GM18907 (cell line): ENCODE measurements around the gene RRAS2.
"Not testable (repeated sequence)": the region's sequence is repeated elsewhere in the genome, so short reads cannot be mapped to it uniquely, and the experiment has no call there.

ENCODE experiments used
- ATAC-seq: cut with Tn5 transposase; IDR thresholded peaks from one replicate; pipeline ENCODE4 v1.9.1; 2021; ENCODE audit warnings: mild to moderate bottlenecking, moderate library complexity; ENCODE audit not compliant: unreplicated experiment

RRAS2 gene

DNA sequence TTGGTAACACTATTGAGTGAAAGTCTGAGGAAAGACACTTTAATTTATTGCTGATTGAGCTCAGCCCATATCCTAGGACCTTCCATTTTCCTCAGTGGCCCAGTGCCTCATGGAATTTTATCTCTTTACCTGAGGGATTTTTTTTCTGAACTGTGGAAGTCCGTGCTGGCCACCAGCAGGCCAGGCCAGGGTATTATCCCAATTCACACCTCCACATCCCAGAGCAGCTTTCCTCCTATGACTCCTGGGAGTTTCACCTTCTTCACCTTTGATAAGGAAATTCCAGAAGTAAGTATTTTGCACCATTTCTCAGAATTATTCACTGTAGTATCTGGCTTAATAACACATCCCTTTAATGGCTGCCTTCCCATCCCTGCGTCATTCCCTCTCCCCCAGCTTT, 13.0 kb upstream of the RRAS2 start:
- no peak for ATAC-seq

DNA sequence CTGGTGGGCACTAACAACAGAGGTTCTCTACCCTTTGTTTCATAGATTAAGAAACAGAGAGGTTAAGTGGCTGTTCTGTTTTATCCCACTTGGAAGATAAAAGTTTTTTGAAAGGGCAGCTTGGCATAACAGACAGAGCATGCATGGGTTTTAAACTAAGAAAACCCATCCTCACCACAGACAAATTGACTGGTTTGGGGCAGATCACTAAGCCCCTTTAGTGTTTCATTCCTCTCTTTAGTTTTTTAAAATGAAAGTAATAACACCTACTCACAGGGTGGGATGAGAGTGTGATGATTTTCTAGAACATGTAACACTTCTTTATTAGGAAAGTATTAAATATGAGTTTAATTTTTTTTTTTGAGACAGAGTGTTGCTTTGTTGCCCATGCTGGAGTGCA, 12.3 kb upstream of the RRAS2 start:
- ATAC-seq, result no peak

DNA sequence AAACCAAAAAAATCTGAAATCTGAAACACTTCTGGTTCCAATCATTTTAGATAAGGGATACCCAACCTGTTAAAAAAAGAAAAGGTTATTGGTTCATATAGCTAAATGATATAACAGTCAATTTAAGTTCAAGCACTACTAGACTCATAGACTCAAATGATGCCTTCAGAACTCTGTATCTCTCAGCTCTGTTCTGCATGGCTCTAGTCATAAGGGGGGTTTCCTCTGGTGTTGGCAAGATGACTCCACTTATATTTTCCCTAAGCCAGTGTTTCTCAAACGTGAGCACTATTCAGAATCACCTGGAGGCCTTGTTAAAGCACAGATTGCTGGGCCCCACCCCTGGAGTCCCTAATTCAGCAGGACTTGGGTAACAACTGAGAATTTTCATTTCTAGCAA, 11.5 kb upstream of the RRAS2 start:
- ATAC-seq, result peak; percentile 59

DNA sequence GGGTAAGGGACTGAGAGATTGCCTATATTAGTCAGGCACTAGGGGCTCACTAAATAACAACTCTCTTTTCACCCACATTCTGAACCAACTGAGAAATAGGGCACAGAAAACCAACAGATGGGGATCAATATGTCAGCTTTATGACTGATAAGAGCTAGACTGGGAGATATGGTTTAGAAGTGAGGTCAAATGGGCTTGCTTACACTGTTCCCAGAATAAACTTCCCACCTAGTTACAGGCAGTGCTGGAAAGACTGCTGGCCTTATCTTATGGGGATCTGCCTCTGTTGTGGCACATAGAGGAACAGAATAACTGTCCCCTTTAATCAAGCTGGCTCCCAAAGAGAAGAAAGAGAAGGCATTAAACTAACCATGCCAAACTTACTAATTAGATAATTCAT, 10.6 kb upstream of the RRAS2 start:
- ATAC-seq, result no peak

DNA sequence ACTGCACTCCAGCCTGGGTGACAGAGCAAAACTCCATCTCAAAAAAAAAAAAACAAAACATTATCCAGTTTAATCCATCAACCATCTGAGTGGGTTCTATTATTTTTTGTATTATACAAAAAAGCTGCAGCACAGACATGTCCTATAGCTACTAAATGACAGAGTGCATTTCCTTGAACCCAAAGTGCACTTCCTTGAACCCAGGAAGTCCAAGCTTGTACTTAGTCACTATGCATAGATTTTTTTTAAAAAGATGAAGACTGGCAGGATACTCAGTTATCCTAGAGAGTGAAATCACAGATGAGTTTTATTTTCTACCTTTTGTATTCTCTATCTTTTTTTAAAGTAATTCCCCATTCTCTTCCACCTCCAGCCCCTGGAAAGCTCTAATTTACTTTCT, 8.0 kb upstream of the RRAS2 start:
- no peak for ATAC-seq

DNA sequence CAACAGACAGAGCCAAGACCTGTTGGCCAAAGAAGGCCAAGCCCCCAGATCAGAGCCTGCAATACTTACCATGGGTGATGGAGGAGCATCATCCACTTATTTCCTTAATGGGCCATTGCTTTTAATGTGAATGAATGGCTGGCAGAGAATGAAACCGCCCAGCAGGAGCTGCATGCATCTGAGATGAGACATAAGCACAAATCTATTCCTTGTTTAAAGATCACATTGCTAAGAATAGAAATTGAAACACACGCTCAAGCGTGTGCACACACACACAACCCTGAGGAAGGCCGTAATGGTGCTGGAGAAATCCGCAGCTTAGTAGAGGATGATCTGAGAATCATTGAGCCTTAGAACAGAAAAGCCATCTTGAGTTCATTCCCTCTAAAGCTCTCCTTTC, 5.3 kb upstream of the RRAS2 start:
- no peak for ATAC-seq

DNA sequence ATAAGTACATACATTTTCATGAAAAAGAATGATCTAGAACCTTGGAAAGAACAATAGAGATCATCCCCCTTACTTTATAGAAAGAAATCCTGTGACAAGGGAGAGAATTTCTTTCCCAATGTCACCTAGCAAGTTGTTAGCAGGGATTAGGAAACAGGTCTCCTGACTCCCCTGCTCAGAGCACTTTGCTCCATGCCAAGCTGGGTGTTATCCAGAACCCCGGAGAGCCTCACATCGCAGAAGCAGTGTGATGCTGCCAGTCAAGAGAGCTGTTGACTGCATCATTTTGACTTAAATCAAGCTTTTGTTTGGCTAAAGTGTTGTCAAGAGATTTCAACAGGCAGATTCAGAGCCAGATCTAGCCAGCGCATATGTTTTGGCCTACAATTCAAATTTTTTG, 3.6 kb upstream of the RRAS2 start:
- no peak for ATAC-seq

DNA sequence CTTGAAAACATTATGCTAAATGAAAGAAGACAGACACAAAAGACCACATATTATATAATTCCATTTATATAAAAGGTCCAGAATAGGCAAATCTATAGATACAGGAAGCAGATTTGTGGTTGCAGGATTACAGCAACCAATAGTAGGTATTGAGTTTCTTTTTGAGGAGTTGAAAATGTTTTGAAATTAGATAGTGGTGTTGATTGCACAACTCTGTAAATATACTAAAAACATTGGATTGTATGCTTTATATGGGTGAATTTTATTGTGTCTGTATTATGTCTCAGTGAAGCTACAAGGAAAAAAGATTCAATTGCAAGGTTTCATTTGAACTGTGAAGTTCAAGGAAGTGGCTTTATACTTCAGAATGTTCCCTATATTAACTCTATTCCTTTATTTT, 3.0 kb upstream of the RRAS2 start:
- ATAC-seq, result no peak

DNA sequence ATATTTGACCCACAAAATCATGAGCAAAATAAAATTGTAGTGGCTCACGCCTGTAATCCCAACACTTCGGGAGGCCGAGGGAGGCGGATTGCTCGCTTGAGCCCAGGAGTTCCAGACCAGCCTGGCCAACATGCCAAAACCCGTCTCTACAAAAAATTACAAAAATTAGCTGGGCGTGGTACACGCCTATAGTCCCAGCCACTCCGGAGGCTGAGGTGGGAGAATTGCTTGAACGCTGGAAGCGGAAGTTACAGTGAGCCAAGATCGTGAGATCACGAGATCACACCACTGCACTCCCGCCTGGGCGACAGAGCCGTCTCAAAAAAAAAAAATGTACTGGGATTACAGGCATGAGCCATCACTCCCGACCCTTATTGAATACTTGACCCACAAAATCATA, 2.0 kb upstream of the RRAS2 start:
- no peak for ATAC-seq

DNA sequence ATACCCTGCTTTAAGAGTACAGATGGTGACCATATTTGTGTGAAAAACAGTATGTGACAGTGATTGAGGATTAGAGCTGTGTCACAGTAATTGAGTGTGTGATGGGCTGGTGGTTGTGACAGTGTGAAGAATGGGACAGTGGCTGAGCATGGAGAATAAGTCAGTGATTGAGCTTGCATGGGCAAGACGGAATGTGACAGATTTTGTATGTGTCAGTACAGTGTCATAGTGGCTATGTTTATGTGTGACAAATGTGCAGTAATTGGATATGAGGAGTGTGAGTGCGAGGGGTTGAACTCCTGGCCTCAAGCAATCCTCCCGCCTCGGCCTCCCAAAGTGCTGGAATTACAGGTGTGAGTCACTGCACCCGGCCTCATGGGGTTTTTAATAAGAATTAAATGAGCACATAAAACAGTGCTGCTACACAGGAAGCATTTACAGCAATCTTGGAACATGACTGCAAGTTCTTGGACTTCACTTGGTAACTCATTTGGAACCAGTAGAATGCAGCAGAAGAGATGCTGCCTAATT, 583 bp upstream of the RRAS2 start:
- no peak for ATAC-seq

DNA sequence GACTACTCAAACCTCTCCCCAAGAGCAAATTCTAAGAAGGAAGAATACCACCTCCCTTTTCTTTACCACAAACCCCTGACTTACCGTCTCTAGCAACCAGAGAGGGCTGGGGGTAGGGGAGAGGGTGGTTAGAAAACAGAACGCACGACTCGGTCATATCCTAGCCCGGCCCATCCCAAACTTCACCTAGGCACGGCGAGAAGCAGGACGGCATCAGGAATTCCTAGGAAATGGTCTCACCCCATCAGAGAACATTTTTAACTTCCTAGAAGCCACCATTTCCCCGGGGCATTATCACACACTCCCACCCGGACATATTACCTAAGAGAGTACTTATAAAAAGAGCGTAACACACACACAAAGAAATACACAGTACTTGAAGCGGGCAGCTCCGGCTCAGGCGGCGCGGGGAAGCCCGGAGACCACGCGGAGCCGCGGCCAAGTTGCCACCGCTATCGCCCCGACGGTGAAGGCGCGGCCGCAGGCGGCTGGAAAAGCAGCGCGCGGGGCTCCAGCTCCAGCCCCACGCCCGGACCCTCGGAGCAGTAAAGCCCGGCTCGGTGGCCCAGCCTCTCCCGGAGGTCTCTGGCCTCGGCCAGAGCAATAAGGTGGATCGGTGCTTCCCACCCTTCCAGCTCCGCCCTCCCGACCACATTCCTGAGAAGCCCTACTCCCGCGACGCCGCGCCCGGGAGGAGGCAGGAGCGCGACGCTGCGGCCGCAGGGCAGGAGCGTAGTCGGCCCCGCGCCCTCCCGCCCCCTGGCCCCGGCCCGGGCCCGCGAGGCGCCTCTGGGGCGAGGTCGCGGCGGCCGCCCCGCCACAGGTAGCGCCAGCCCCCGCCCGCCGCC, 878 bp downstream of the RRAS2 start:
- ATAC-seq, result peak; percentile 49

DNA sequence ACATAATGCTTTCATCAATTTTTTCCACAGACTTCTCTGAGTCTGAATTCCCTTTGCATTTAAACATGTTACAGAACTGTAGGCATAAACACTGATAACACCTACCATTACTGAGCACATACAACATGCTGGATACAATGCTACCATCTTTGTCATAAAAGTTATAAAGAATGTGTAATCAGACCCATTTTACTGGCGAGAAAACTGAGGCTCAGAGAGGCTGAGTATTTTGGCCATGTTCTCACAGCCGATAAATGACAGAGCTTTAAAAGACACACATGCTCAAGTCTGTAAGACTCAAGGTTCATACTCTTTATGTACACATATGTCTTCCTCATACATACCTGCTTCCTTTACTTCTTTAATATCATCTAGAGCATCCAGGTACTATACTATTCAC, 2.6 kb downstream of the RRAS2 start:
- no peak for ATAC-seq

DNA sequence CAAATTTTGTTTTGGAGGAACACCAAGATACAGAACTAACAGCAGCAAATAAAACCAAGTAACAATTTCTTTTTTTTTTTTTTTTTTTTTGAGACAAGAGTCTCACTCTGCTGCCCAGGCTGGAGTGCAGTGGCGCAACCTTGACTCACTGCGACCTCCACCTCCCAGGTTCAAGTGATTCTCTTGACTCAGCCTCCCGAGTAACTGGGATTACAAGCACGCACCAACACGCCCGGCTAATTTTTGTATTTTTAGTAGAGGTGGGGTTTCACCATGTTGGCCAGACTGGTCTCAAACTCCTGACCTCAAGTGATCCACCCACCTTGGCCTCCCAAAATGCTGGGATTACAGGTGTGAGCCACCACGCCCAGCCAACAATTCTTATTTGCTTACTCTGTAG, 4.4 kb downstream of the RRAS2 start:
- not testable (repeated sequence) for ATAC-seq

DNA sequence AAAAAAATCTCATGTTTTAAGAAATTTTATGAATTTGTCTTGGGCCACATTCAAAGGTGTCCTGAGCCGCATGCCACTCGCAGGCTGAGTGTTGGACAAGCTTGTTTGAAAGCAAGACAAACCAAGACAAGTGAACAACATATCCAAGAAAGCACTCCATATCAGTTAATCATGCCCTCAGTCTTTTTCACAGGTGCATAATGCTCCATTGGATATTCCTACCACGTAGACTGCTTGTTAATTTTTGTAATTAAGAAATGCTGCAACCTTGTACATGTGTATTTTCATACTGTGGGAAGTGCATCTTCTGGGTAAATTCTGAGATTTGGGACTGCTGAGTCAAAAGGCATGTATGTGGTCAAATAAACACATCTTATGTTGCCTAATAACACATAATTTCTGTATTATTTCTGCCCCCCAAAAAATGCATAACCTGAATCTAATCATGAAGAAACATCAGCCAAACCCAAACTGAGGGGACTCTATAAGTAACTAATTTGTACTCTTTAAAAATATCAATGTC, 8.2 kb downstream of the RRAS2 start:
- no peak for ATAC-seq

DNA sequence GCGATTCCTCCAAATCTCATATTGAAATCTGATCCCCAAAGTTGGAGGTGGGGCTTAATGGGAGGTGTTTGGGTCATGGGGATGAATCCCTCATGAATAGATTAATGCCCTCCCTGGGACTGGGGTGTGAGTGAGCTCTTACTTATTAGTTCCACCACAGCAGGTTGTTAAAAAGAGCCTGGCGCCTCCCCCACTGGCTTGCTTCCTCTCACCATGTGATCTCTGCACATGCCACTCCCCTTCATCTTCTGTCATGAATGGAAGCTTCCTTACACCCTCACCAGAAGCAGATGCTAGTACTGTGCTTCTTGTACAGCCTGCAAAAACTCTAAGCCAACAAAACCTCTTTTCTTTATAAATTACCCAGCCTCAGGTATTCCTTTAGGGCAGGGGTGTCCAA, 8.8 kb downstream of the RRAS2 start:
- no peak for ATAC-seq

DNA sequence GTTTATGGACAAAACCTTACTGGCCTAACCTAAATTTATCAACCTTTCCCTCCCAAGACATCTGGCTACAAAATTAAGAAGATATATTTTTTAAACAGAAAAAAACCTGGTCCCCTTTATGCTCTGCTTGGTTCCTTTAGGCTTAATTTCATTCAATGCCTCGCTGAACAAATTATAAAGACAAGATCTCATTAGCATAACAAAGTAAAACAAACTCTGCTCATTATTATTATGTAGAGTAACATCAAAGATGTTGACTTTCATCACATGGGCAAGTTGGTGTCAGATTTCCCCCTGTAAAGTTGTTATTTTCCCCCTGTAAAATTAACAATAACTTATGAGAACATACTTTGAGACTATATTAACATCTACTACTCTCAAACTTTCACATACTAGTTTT, 11.0 kb downstream of the RRAS2 start:
- ATAC-seq, result no peak

DNA sequence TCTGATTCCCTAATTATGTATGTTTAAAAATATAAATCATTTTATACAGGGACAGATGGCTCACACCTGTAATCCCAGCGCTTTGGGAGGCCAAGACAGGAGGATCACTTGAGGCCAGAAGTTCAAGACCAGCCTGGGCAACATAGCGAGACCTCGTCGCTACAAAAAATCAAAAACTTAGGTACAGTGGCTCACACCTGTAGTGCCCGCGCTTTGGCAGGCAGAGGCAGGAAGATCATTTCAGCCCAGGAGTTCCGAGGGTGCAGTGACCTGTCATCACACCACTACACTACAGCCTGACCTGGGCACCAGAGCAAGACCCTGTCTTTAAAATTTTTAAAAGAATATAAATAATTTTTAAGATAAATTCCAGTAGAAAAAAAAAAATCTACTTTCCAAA, 11.5 kb downstream of the RRAS2 start:
- no peak for ATAC-seq

DNA sequence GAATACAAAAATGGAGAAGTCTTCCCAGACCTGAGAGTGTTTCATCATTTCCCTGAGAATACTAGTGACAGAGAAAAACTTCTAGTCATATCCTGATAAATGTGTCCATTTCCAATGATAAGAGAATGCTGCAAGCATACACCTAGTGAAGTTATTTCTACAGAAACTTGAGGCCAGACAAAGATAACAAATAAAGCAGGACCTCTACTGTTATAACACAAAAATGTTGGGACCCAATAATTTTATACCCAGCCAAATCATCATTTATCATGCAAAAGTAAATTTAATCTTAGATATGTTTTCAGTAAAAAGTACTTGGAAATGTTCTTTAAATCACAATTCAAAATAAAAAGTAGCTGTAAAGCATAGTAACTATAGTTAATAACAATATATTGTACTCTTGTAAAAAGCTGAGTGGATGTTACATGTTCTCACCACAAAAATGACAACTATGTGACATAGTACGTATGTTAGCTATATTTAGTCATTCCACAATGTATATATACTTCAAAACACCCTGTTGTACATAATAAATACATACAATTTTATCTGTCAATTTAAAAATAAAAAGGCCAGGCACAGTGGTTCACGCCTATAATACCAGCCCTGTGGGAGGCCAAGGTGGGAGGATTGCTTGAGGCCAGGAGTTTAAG, 12.6 kb downstream of the RRAS2 start:
- ATAC-seq, result no peak

DNA sequence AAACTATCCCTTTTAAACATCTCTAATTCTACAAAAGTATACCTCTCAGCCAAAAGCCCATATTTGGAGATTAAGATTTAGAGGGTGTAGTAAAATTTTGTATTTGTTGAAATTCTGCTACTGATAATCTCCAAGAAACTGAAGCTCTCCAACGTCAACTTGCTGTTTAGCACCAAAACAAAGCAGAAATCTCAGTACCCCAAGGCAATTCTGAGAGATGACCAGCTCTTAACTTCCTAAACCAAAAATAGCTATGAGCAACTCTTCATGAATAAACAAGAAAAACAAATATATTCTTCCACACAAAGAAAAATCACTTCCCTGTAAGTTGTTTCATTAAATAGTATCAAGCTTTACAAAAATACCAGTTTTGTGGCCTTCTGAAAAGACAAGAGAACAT, 13.3 kb downstream of the RRAS2 start:
- ATAC-seq, result no peak

DNA sequence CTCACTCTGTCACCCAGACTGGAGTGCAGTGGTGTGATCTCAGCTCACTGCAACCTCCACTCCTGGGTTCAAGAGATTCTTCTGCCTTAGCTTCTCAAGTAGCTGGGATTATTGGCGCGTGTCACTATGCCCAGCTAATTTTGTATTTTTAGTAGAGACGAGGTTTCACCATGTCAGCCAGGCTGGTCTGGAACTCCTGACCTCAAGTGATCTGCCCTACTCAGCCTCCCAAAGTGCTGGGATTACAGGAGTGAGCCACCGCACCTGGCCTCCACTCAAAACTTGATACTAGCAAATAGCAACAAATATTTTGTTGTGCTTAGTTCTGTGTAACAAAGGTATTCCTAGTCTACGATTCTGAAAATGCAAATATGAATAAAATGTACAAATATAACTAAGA, 14.0 kb downstream of the RRAS2 start:
- ATAC-seq, result not testable (repeated sequence)

DNA sequence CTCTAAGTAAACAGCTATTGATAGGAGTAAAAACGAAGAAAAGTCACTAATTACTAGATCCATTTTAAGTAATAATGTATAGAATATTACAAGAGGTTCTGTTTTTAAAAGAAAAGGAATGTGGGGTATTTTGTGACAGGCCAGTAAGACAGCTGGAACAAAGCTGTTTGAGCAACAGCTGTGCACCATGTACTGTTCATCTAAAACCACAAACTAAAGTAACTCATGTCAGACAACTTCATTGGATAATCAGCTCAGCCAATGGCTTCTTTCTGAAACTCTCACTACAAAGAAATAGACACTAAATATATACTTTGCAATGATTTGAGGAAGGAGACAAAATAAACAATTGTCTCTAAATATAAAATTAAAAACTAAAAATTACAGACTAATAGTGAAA, 16.1 kb downstream of the RRAS2 start:
- ATAC-seq, result no peak

DNA sequence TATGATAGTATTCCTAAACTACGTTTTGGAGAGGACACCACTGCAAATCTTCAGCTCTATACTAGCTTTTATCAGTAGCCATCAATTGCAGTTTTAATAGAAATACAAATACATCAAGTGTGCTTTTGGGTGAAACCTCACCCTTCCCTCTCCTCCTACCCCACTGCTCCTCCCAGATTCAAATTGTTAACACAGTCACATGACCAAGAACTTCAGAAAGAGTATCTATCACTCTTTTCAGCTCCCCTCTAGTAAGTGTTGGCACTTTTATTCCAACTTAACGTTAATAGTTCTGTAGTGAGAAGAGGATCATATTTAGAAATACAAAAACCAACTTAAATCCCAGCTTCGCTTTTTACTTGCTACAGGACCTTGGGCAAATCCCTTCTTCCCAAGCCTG, 17.0 kb downstream of the RRAS2 start:
- no peak for ATAC-seq
